GM12891 (cell line): Measurements from ENCODE around the gene MICAL3.

Experiments
- PAX5 ChIP-seq: IDR thresholded peaks from 2 replicates; pipeline ENCODE4 v1.6.1; 2011; ENCODE audit warnings: low read length, moderate library complexity, mild to moderate bottlenecking; ENCODE audit not compliant: insufficient read depth, severe bottlenecking
- POLR2A ChIP-seq: IDR thresholded peaks from 2 replicates; pipeline ENCODE4 v1.6.1; 2011; ENCODE audit warnings: low read depth, low read length, control low read depth
- POLR2AphosphoS5 ChIP-seq: IDR thresholded peaks from 2 replicates; pipeline ENCODE4 v1.6.1; 2011; ENCODE audit warnings: low read depth, low read length, control low read depth
- SPI1 ChIP-seq: IDR thresholded peaks from 2 replicates; pipeline ENCODE4 v1.6.1; 2011; ENCODE audit warnings: low read depth, low read length, control low read depth
- TAF1 ChIP-seq: IDR thresholded peaks from 2 replicates; pipeline ENCODE4 v1.6.1; 2011; ENCODE audit warnings: low read depth, low read length, control low read depth

GRCh38 chr22:17952273-17952801 is 72.0 kb downstream of the MICAL3 start:
- TF ChIP-seq POLR2A (no peak), POLR2AphosphoS5 (no peak), TAF1 (no peak), PAX5 (no peak), SPI1 (no peak)
